Left cardiac atrium (tissue), 4 donors: ENCODE data around the gene CTAG1A. TPM values are rescaled to one million over a fixed set of nuclear protein-coding genes. Genes with fewer than 3 reads are reported as not detected.
"Not testable (repeated sequence)": the region's sequence is repeated elsewhere in the genome, so short reads cannot be mapped to it uniquely, and the experiment has no call there.

ENCODE experiments used
- ATAC-seq, 2 donors: fragments of 200-7000 bp; cut with Tn5 transposase; one replicate each; pipeline ENCODE4 v1.9.1; 2020; ENCODE audit warnings: mild to moderate bottlenecking in 2 of 2, moderate library complexity in 2 of 2
- DNase-seq: peaks from one replicate; pipeline ENCODE4 v3.0.0-alpha.2; 2020
- intact Hi-C, 2 donors: fragments of 100-400 bp; cut with DNase I; formaldehyde crosslinking; loops; one replicate each; pipeline versions ENCODE4 v1.14.1 to v1.15.1; 2022 to 2023
- long read RNA-seq: library from polyadenylated mRNA; unstranded; transcript quantifications from one replicate; pipeline ENCODE4 v2.0.0, GENCODE V29; 2021
- total RNA-seq, 2 donors: library from RNA; stranded (reverse); fragmentation: NEBNext Ultra II Directional; extraction: Animal tissue kit (Norgen Biotek cat#: 25700); gene quantifications; one replicate each; pipeline ENCODE4 v1.2.1, GENCODE V29; 2021
- donor health status: DM: no; HTN: yes; CAD: no.
- donor health status: DM: no; HTN: yes; CAD: no; lungs with severe emphysema.
- donor health status: DM: yes; HTN: yes; CAD: no.
- donor health status: Dilated cardiomyopathy.

The CTAG1A gene
- total RNA-seq: not detected
- long read RNA-seq: 0 reads

- DNase-seq, intact Hi-C loops, ATAC-seq: not testable (repeated sequence)
These were observed at the start of gene CTAG1A for GRCh38 chrX:154584585-154585183. CTAG1A (plus strand) TSS chrX:154585133; CDS start chrX:154585207, 74 bp downstream.

- intact Hi-C loops: loop anchor here (2.0 to 5.0 kb wide), 2 partner anchors 163 to 219 kb away; no protein-coding TSS in a partner anchor
These were observed 49.0 kb upstream of the CTAG1A start for GRCh38 chrX:154535892-154536291.

GRCh38 chrX:154539077-154539476 is 45.9 kb upstream of the CTAG1A start:
- ATAC-seq: no peak
- DNase-seq: no peak
- intact Hi-C loops: loop anchor here in 1 of 2 donors (5.0 kb wide), 1 partner anchor 222 kb away; no protein-coding TSS in a partner anchor

More at GRCh38 chrX:154535892-154536291, 49.0 kb upstream of the CTAG1A start:
- ATAC-seq (no peak), DNase-seq (no peak)

- ATAC-seq, intact Hi-C loops: not testable (repeated sequence)
These were observed 44.6 kb upstream of the CTAG1A start for GRCh38 chrX:154540365-154540764.

GRCh38 chrX:154540897-154541535 is 43.9 kb upstream of the CTAG1A start:
- intact Hi-C loops: no loop called here
- DNase-seq (no peak), ATAC-seq (peak in 1 of 2 donors; percentile 10)

More at GRCh38 chrX:154540365-154540764, 44.6 kb upstream of the CTAG1A start:
- DNase-seq: not testable (repeated sequence)

- ATAC-seq: no peak
- intact Hi-C loops: no loop called here
- no peak for DNase-seq
These were observed 43.4 kb upstream of the CTAG1A start for GRCh38 chrX:154541589-154541895.

- peak; percentile 90 for DNase-seq
- intact Hi-C loops: no loop called here
- peak; percentile 58 to 72 for ATAC-seq
These were observed 42.8 kb upstream of the CTAG1A start for GRCh38 chrX:154541896-154542722.

- ATAC-seq (no peak), DNase-seq (no peak)
- intact Hi-C loops: no loop called here
These were observed 42.1 kb upstream of the CTAG1A start for GRCh38 chrX:154542723-154543424.

GRCh38 chrX:154545673-154546274 is 39.2 kb upstream of the CTAG1A start:
- ATAC-seq: no peak
- peak; percentile 19 for DNase-seq
- intact Hi-C loops: no loop called here

GRCh38 chrX:154546354-154547244 is 38.3 kb upstream of the CTAG1A start, which contains the start of gene G6PD:
G6PD (minus strand) TSS chrX:154546846; CDS start chrX:154546155, 691 bp downstream.
- DNase-seq (peak; percentile 77), ATAC-seq (peak; percentile 82 to 87)
- intact Hi-C loops: no loop called here

GRCh38 chrX:154547245-154548027 is 37.5 kb upstream of the CTAG1A start, which contains the start of gene IKBKG:
IKBKG (plus strand) TSS chrX:154547620; CDS start chrX:154552003, 4,383 bp downstream.
- intact Hi-C loops: no loop called here
- ATAC-seq (peak; percentile 93 to 96), DNase-seq (peak; percentile 89)

GRCh38 chrX:154548028-154548316 is 37.0 kb upstream of the CTAG1A start:
- DNase-seq: no peak
- intact Hi-C loops: no loop called here
- ATAC-seq: no peak

GRCh38 chrX:154549766-154550165 is 35.2 kb upstream of the CTAG1A start:
- intact Hi-C loops: no loop called here
- ATAC-seq (no peak), DNase-seq (no peak)

GRCh38 chrX:154552112-154552806 is 32.7 kb upstream of the CTAG1A start:
- ATAC-seq, DNase-seq, intact Hi-C loops: not testable (repeated sequence)

- ATAC-seq, DNase-seq, intact Hi-C loops: not testable (repeated sequence)
These were observed 26.8 kb upstream of the CTAG1A start for GRCh38 chrX:154558060-154558690.

- ATAC-seq, DNase-seq, intact Hi-C loops: not testable (repeated sequence)
These were observed 26.0 kb upstream of the CTAG1A start for GRCh38 chrX:154558896-154559295.
